ENCODE measurements around the gene GPR108. TPM values are rescaled to one million over a fixed set of nuclear protein-coding genes. Genes with fewer than 3 reads are reported as not detected.
"Not testable (repeated sequence)": the region's sequence is repeated elsewhere in the genome, so short reads cannot be mapped to it uniquely, and the experiment has no call there.

Gene GPR108
- total and polyA plus RNA-seq, 2 donors from 2014 or later, result 113 to 144 TPM

DNA sequence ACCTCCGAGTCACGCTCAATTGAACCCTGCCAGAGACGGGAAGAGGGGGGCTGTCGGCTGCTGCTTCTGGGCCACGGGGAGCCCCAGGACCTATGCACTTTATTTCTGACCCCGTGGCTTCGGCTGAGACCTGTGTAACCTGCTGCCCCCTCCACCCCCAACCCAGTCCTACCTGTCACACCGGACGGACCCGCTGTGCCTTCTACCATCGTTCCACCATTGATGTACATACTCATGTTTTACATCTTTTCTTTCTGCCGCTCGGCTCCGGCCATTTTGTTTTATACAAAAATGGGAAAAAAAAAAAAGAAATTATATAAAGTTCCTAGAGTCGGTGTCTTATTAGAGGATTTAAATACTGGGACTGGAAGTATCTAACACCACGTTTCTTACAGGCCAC lies 13.8 kb upstream of the GPR108 start:
- TF ChIP-seq, protein P1, sequence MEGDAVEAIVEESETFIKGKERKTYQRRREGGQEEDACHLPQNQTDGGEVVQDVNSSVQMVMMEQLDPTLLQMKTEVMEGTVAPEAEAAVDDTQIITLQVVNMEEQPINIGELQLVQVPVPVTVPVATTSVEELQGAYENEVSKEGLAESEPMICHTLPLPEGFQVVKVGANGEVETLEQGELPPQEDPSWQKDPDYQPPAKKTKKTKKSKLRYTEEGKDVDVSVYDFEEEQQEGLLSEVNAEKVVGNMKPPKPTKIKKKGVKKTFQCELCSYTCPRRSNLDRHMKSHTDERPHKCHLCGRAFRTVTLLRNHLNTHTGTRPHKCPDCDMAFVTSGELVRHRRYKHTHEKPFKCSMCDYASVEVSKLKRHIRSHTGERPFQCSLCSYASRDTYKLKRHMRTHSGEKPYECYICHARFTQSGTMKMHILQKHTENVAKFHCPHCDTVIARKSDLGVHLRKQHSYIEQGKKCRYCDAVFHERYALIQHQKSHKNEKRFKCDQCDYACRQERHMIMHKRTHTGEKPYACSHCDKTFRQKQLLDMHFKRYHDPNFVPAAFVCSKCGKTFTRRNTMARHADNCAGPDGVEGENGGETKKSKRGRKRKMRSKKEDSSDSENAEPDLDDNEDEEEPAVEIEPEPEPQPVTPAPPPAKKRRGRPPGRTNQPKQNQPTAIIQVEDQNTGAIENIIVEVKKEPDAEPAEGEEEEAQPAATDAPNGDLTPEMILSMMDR (IDR thresholded peaks at IDR 0.05; ENCODE audit: borderline replicate concordance, extremely low read depth, insufficient read depth), result no peak
- Histone ChIP-seq H3K27ac (ENCODE audit: low read depth in 2 of 2, low read length in 2 of 2) (no peak overlapping the region), H3K9me3 (ENCODE audit: control insufficient read depth in 2 of 3, insufficient read depth in 1 of 3, low read length in 3 of 3) (no peaks in the 10 kb centered on the region), H3K9ac (ENCODE audit: low read length in 3 of 3) (no peak overlapping the region), H3K27me3 (ENCODE audit: control insufficient read depth, insufficient read depth, low read length) (no peaks in the 10 kb centered on the region), H3K4me3 (ENCODE audit: low read length in 3 of 3) (no peak overlapping the region), H3K36me3 (ENCODE audit: control insufficient read depth in 2 of 3, insufficient read depth in 3 of 3, low read length in 3 of 3) (peaks cover 5 to 30% (median 6%) of the 10 kb centered on the region in 3 donors), H3K4me1 (ENCODE audit: control insufficient read depth in 2 of 3, insufficient read depth in 2 of 3, low read depth in 1 of 3, low read length in 3 of 3) (peaks cover 0 to 5% (median 3%) of the 10 kb centered on the region in 3 donors)
- FAIRE-seq (no peak), DNase-seq (peak in 1 of 5 donors; percentile 50)
- intact Hi-C loops (cut with DNase I), result no loop called here

DNA sequence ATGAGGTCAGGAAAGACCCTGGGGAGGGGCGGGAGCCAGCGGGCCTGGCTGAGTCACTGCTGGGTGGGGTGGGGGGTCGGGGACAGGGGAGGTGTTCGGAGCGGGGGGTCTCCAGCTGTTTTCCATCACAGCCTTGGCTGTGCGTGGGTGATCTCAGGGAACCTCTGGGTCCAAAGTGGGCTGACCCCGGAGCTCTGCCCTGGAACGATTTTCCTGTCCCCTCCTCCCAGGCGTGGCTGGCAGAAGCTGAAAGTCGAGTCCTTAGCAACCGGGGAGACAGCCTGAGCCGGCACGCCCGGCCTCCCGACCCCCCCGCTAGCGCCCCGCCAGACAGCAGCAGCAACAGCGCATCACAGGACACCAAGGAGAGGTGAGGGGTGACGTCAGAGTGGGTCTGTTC lies 12.7 kb upstream of the GPR108 start:
- H3K9me3 ChIP-seq (ENCODE audit: control insufficient read depth in 2 of 3, insufficient read depth in 1 of 3, low read length in 3 of 3), result no peaks in the 10 kb centered on the region
- FAIRE-seq (no peak), DNase-seq (peak in 2 of 5 donors; percentile 59 to 78)
- no peak overlapping the region for H3K4me3 ChIP-seq (ENCODE audit: low read length in 3 of 3)
- peaks cover 5 to 9% (median 5%) of the 10 kb centered on the region in 3 donors for H3K4me1 ChIP-seq (ENCODE audit: control insufficient read depth in 2 of 3, insufficient read depth in 2 of 3, low read depth in 1 of 3, low read length in 3 of 3)
- no peaks in the 10 kb centered on the region for H3K27me3 ChIP-seq (ENCODE audit: control insufficient read depth, insufficient read depth, low read length)
- TF ChIP-seq, protein P1 (IDR thresholded peaks at IDR 0.05; ENCODE audit: borderline replicate concordance, extremely low read depth, insufficient read depth), result no peak
- no peak overlapping the region for H3K9ac ChIP-seq (ENCODE audit: low read length in 3 of 3)
- H3K27ac ChIP-seq (ENCODE audit: low read depth in 2 of 2, low read length in 2 of 2), result no peak overlapping the region
- peaks cover 5 to 30% (median 7%) of the 10 kb centered on the region in 3 donors for H3K36me3 ChIP-seq (ENCODE audit: control insufficient read depth in 2 of 3, insufficient read depth in 3 of 3, low read length in 3 of 3)
- intact Hi-C loops (cut with DNase I), result no loop called here

DNA sequence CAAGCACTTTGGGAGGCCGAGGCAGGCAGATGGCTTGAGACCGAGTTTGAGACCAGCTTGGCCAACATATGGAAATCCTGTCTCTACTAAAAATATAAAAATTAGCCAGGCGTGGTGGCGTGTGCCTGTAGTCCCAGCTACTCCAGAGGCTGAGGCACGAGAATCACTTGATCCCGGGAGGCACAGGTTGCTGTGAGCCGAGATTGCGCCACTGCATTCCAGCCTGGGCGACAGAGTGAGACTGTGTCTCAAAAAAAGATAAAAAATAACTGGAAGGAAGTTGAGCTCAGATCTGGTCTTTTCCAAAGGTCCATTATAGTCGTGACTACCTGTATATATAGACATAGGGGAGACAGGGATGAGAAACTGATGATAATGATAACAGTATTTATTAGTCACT lies 11.2 kb upstream of the GPR108 start:
- DNase-seq; H3K27ac ChIP-seq (ENCODE audit: low read depth in 2 of 2, low read length in 2 of 2); H3K27me3 ChIP-seq (ENCODE audit: control insufficient read depth, insufficient read depth, low read length); H3K9ac ChIP-seq (ENCODE audit: low read length in 3 of 3); FAIRE-seq; H3K9me3 ChIP-seq (ENCODE audit: control insufficient read depth in 2 of 3, insufficient read depth in 1 of 3, low read length in 3 of 3); intact Hi-C loops (cut with DNase I); H3K4me3 ChIP-seq (ENCODE audit: low read length in 3 of 3): not testable (repeated sequence)
- H3K36me3 ChIP-seq (ENCODE audit: control insufficient read depth in 2 of 3, insufficient read depth in 3 of 3, low read length in 3 of 3), result peaks cover 5 to 36% (median 7%) of the 10 kb centered on the region in 3 donors
- peaks cover 5 to 21% (median 16%) of the 10 kb centered on the region in 3 donors for H3K4me1 ChIP-seq (ENCODE audit: control insufficient read depth in 2 of 3, insufficient read depth in 2 of 3, low read depth in 1 of 3, low read length in 3 of 3)

DNA sequence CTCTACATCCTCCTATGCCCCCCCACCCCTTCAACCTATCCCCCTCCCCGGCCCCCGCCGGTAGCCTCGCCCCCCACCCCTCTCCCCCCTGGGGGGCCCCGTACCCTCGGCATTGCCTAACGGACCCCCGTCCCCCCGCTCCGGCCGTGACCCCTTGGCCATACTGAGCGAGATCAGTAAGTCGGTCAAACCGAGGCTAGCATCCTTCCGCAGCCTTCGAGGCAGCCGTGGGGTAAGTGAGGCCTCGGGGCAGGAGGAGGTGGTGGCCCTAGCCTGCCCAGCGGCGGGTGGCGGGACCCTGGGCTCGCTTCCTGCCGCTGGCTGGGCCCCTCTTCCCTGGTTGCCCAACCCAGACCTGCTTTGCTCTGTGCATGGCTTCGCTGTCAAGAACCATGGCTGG lies 8.6 kb upstream of the GPR108 start:
- H3K4me3 ChIP-seq (ENCODE audit: low read length in 3 of 3), result no peak overlapping the region
- intact Hi-C loops (cut with DNase I), result no loop called here
- no peak overlapping the region for H3K9ac ChIP-seq (ENCODE audit: low read length in 3 of 3)
- no peak overlapping the region for H3K27ac ChIP-seq (ENCODE audit: low read depth in 2 of 2, low read length in 2 of 2)
- no peaks in the 10 kb centered on the region for H3K27me3 ChIP-seq (ENCODE audit: control insufficient read depth, insufficient read depth, low read length)
- FAIRE-seq, result no peak
- no peaks in the 10 kb centered on the region for H3K9me3 ChIP-seq (ENCODE audit: control insufficient read depth in 2 of 3, insufficient read depth in 1 of 3, low read length in 3 of 3)
- DNase-seq, result peak in 1 of 5 donors; percentile 38
- H3K4me1 ChIP-seq (ENCODE audit: control insufficient read depth in 2 of 3, insufficient read depth in 2 of 3, low read depth in 1 of 3, low read length in 3 of 3), result peaks cover 5 to 21% (median 17%) of the 10 kb centered on the region in 3 donors
- TF ChIP-seq, protein P1 (IDR thresholded peaks at IDR 0.05; ENCODE audit: borderline replicate concordance, extremely low read depth, insufficient read depth), result no peak
- peaks cover 5 to 35% (median 10%) of the 10 kb centered on the region in 3 donors for H3K36me3 ChIP-seq (ENCODE audit: control insufficient read depth in 2 of 3, insufficient read depth in 3 of 3, low read length in 3 of 3)
